ENCODE results near the gene NAV2. TPM values are rescaled to one million over a fixed set of nuclear protein-coding genes. Genes with fewer than 3 reads are reported as not detected.

NAV2 gene
- total and polyA plus RNA-seq, 4 donors, result 5.0 to 250 (median 51.4) TPM

- H3K36me3 ChIP-seq (ENCODE audit: control insufficient read depth in 1 of 2, insufficient read depth in 2 of 2, low read length in 1 of 2), result no peaks in the 10 kb centered on the region
- peak overlapping the region in 1 of 2 donors; percentile 65 for H3K27ac ChIP-seq (ENCODE audit: low read depth in 1 of 2, low read length in 2 of 2)
- DNase-seq (no peak), ATAC-seq (ENCODE audit: low FRiP score) (no peak)
- no peaks in the 10 kb centered on the region for H3K9me3 ChIP-seq (ENCODE audit: control insufficient read depth, low read length)
- no peaks in the 10 kb centered on the region for H3K27me3 ChIP-seq (ENCODE audit: control insufficient read depth in 1 of 2, insufficient read depth in 2 of 2, low read length in 1 of 2)
- intact Hi-C loops (cut with DNase I), result no loop called here
- H3K4me1 ChIP-seq (ENCODE audit: control insufficient read depth in 1 of 2, insufficient read depth in 2 of 2, low read length in 2 of 2), result peaks cover 13 to 48% of the 10 kb centered on the region in 2 donors
- 31 to 33% methylated on average over 13 of the region's 13 CpGs for WGBS, 2 donors
- H3K4me3 ChIP-seq (ENCODE audit: low read length in 2 of 2), result no peak overlapping the region
Measured at GRCh38 chr11:19813158-19813879, 100.7 kb downstream of the NAV2 start.

- WGBS, 2 donors, result 73 to 82% methylated on average over 2 of the region's 2 CpGs
- peaks cover 13 to 45% of the 10 kb centered on the region in 2 donors for H3K4me1 ChIP-seq (ENCODE audit: control insufficient read depth in 1 of 2, insufficient read depth in 2 of 2, low read length in 2 of 2)
- H3K9me3 ChIP-seq (ENCODE audit: control insufficient read depth, low read length), result no peaks in the 10 kb centered on the region
- DNase-seq, result no peak
- H3K27me3 ChIP-seq (ENCODE audit: control insufficient read depth in 1 of 2, insufficient read depth in 2 of 2, low read length in 1 of 2), result no peaks in the 10 kb centered on the region
- H3K4me3 ChIP-seq (ENCODE audit: low read length in 2 of 2), result no peak overlapping the region
- no peak for ATAC-seq (ENCODE audit: low FRiP score)
- intact Hi-C loops (cut with DNase I), result no loop called here
- no peaks in the 10 kb centered on the region for H3K36me3 ChIP-seq (ENCODE audit: control insufficient read depth in 1 of 2, insufficient read depth in 2 of 2, low read length in 1 of 2)
- peak overlapping the region in 1 of 2 donors; percentile 65 for H3K27ac ChIP-seq (ENCODE audit: low read depth in 1 of 2, low read length in 2 of 2)
Measured at GRCh38 chr11:19814421-19814820, 101.8 kb downstream of the NAV2 start.

DNA sequence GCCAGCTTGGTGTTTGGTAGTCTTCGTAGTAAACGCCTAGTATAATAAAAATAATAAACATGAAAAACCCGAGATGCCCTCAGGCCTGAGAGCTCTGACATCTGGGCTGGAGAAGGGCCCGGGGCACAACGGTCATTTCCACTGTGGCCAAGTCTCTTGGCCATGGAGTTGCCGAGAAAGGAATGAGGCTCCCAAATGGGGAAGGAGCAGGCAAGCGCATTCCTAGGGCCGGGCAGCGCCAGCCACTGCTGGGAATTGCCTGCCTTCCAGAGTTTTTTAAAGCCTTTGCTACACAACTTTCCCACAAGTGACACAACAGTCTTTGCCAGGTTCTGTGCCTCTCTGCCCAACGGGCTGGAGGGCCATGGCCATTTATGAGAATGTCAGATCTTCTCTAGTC is 103.4 kb downstream of the NAV2 start:
- 3 to 7% methylated on average over 10 of the region's 10 CpGs for WGBS, 2 donors
- Histone ChIP-seq H3K27ac (ENCODE audit: low read depth in 1 of 2, low read length in 2 of 2) (peak overlapping the region in 1 of 2 donors; percentile 93), H3K9me3 (ENCODE audit: control insufficient read depth, low read length) (no peaks in the 10 kb centered on the region), H3K4me3 (ENCODE audit: low read length in 2 of 2) (no peak overlapping the region), H3K4me1 (ENCODE audit: control insufficient read depth in 1 of 2, insufficient read depth in 2 of 2, low read length in 2 of 2) (peaks cover 13 to 36% of the 10 kb centered on the region in 2 donors), H3K27me3 (ENCODE audit: control insufficient read depth in 1 of 2, insufficient read depth in 2 of 2, low read length in 1 of 2) (no peaks in the 10 kb centered on the region), H3K36me3 (ENCODE audit: control insufficient read depth in 1 of 2, insufficient read depth in 2 of 2, low read length in 1 of 2) (no peaks in the 10 kb centered on the region)
- ATAC-seq (ENCODE audit: low FRiP score) (peak; percentile 83), DNase-seq (peak; percentile 78 to 83)
- intact Hi-C loops (cut with DNase I), result loop anchor here in 1 of 2 donors (5.0 kb wide), 2 partner anchors 54 to 76 kb away; no protein-coding TSS in a partner anchor

DNA sequence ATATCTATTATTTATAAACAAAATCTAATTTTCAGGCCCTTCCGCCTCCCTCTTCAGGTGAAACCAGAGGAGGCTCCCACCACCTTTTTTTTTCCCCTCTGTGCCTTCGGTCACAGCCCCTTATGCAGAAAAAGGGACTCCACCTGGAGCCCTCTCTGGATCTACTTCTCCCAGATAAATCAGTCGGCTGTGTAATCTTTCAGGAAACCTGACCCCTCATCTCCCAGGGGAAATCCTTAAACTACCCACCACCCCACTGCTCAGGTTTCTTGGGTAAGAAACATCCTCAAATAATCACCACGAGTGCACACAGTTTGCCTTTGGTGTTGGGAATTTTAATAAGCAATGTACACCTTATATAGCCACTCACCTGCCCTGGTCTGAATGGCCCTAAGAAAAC is 104.2 kb downstream of the NAV2 start:
- Histone ChIP-seq H3K27ac (ENCODE audit: low read depth in 1 of 2, low read length in 2 of 2) (peak overlapping the region; percentile 22 to 74), H3K4me3 (ENCODE audit: low read length in 2 of 2) (no peak overlapping the region), H3K9me3 (ENCODE audit: control insufficient read depth, low read length) (no peaks in the 10 kb centered on the region), H3K4me1 (ENCODE audit: control insufficient read depth in 1 of 2, insufficient read depth in 2 of 2, low read length in 2 of 2) (peaks cover 14 to 31% of the 10 kb centered on the region in 2 donors), H3K36me3 (ENCODE audit: control insufficient read depth in 1 of 2, insufficient read depth in 2 of 2, low read length in 1 of 2) (no peaks in the 10 kb centered on the region), H3K27me3 (ENCODE audit: control insufficient read depth in 1 of 2, insufficient read depth in 2 of 2, low read length in 1 of 2) (no peaks in the 10 kb centered on the region)
- no peak for ATAC-seq (ENCODE audit: low FRiP score)
- DNase-seq, result no peak
- WGBS, 2 donors, result 33 to 51% methylated on average over 4 of the region's 4 CpGs
- intact Hi-C loops (cut with DNase I), result loop anchor here in 1 of 2 donors (5.0 kb wide), 2 partner anchors 55 to 75 kb away; no protein-coding TSS in a partner anchor

DNA sequence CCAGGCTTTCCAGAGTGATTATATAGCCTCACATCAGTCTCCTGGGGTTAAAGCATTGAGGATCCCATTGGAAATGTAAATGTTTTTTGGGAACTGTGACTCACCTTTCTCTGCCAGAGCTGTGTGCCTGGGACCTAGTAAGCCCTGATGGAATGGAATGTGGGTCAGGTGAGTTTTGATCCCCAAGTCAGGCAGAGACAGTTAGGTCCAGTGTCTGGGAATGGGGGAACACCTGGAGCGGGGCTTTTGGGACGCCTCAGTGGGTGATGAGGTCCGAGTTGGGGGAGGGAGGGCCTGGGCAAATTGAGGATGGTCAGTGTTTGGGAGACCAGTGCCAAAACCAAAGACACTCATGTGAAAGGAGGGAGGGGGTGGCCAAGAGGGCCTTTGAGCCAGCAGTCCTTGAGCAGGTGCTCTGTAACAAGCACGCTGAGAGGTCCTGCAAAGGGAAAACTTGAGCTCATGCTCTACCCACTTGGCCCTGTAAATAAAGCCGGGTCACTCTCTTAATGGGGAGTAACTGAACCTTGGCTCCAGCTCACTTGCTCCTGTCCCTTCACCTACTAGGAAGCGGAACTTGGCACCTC is 104.7 kb downstream of the NAV2 start:
- Histone ChIP-seq H3K27ac (ENCODE audit: low read depth in 1 of 2, low read length in 2 of 2) (peak overlapping the region in 1 of 2 donors; percentile 13), H3K27me3 (ENCODE audit: control insufficient read depth in 1 of 2, insufficient read depth in 2 of 2, low read length in 1 of 2) (no peaks in the 10 kb centered on the region), H3K36me3 (ENCODE audit: control insufficient read depth in 1 of 2, insufficient read depth in 2 of 2, low read length in 1 of 2) (no peaks in the 10 kb centered on the region), H3K4me1 (ENCODE audit: control insufficient read depth in 1 of 2, insufficient read depth in 2 of 2, low read length in 2 of 2) (peaks cover 11 to 28% of the 10 kb centered on the region in 2 donors), H3K4me3 (ENCODE audit: low read length in 2 of 2) (no peak overlapping the region), H3K9me3 (ENCODE audit: control insufficient read depth, low read length) (no peaks in the 10 kb centered on the region)
- DNase-seq, result no peak
- no peak for ATAC-seq (ENCODE audit: low FRiP score)
- WGBS, 2 donors, result 84 to 87% methylated on average over 6 of the region's 6 CpGs
- intact Hi-C loops (cut with DNase I), result loop anchor here in 1 of 2 donors (5.0 kb wide), 2 partner anchors 55 to 75 kb away; no protein-coding TSS in a partner anchor

DNA sequence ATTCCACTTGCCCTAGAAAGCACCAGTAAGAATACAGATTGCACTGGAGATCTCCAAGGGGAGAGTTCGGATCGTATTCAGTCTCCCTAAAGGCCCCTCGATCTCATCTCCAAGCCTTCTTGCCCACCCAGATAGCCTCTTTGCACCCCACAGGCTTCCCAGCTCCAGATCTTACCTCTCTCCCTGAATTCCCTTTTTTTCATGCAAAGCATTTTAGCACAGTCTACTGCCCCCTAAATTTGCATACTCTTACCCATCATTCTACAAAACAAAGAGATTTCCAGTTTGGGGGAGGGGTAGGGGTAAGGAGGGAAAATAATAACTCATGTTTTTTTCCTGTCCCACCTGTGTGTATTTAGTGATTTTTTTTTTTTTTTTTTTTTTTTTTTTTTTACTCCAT is 105.2 kb downstream of the NAV2 start:
- Histone ChIP-seq H3K9me3 (ENCODE audit: control insufficient read depth, low read length) (no peaks in the 10 kb centered on the region), H3K36me3 (ENCODE audit: control insufficient read depth in 1 of 2, insufficient read depth in 2 of 2, low read length in 1 of 2) (no peaks in the 10 kb centered on the region), H3K27me3 (ENCODE audit: control insufficient read depth in 1 of 2, insufficient read depth in 2 of 2, low read length in 1 of 2) (no peaks in the 10 kb centered on the region), H3K4me1 (ENCODE audit: control insufficient read depth in 1 of 2, insufficient read depth in 2 of 2, low read length in 2 of 2) (peaks cover 9 to 23% of the 10 kb centered on the region in 2 donors), H3K4me3 (ENCODE audit: low read length in 2 of 2) (no peak overlapping the region), H3K27ac (ENCODE audit: low read depth in 1 of 2, low read length in 2 of 2) (no peak overlapping the region)
- DNase-seq, result no peak
- ATAC-seq (ENCODE audit: low FRiP score), result no peak
- intact Hi-C loops (cut with DNase I), result loop anchor here in 1 of 2 donors (5.0 kb wide), 2 partner anchors 56 to 74 kb away; no protein-coding TSS in a partner anchor
- 78 to 84% methylated on average over 3 of the region's 3 CpGs for WGBS, 2 donors

GRCh38 chr11:19818619-19819018 is 106.0 kb downstream of the NAV2 start:
- 90 to 93% methylated on average over 3 of the region's 3 CpGs for WGBS, 2 donors
- DNase-seq, result no peak
- H3K4me1 ChIP-seq (ENCODE audit: control insufficient read depth in 1 of 2, insufficient read depth in 2 of 2, low read length in 2 of 2), result peaks cover 9 to 19% of the 10 kb centered on the region in 2 donors
- H3K27me3 ChIP-seq (ENCODE audit: control insufficient read depth in 1 of 2, insufficient read depth in 2 of 2, low read length in 1 of 2), result no peaks in the 10 kb centered on the region
- H3K4me3 ChIP-seq (ENCODE audit: low read length in 2 of 2), result no peak overlapping the region
- ATAC-seq (ENCODE audit: low FRiP score), result no peak
- H3K36me3 ChIP-seq (ENCODE audit: control insufficient read depth in 1 of 2, insufficient read depth in 2 of 2, low read length in 1 of 2), result no peaks in the 10 kb centered on the region
- intact Hi-C loops (cut with DNase I), result loop anchor here in 1 of 2 donors (5.0 kb wide), 2 partner anchors 56 to 74 kb away; no protein-coding TSS in a partner anchor
- no peak overlapping the region for H3K27ac ChIP-seq (ENCODE audit: low read depth in 1 of 2, low read length in 2 of 2)
- H3K9me3 ChIP-seq (ENCODE audit: control insufficient read depth, low read length), result no peaks in the 10 kb centered on the region

- Histone ChIP-seq H3K4me3 (ENCODE audit: low read length in 2 of 2) (no peak overlapping the region), H3K4me1 (ENCODE audit: control insufficient read depth in 1 of 2, insufficient read depth in 2 of 2, low read length in 2 of 2) (peaks cover 7 to 19% of the 10 kb centered on the region in 2 donors), H3K27ac (ENCODE audit: low read depth in 1 of 2, low read length in 2 of 2) (no peak overlapping the region), H3K27me3 (ENCODE audit: control insufficient read depth in 1 of 2, insufficient read depth in 2 of 2, low read length in 1 of 2) (no peaks in the 10 kb centered on the region), H3K36me3 (ENCODE audit: control insufficient read depth in 1 of 2, insufficient read depth in 2 of 2, low read length in 1 of 2) (no peaks in the 10 kb centered on the region), H3K9me3 (ENCODE audit: control insufficient read depth, low read length) (no peaks in the 10 kb centered on the region)
- intact Hi-C loops (cut with DNase I), result loop anchor here in 1 of 2 donors (5.0 kb wide), 2 partner anchors 57 to 73 kb away; no protein-coding TSS in a partner anchor
- 63 to 75% methylated on average over 2 of the region's 2 CpGs for WGBS, 2 donors
- DNase-seq (no peak), ATAC-seq (ENCODE audit: low FRiP score) (no peak)
Measured at GRCh38 chr11:19819148-19819547, 106.5 kb downstream of the NAV2 start.
